Heart left ventricle (tissue), 16 donors: Measurements from ENCODE around the gene MAS1. TPM values are rescaled to one million over a fixed set of nuclear protein-coding genes. Genes with fewer than 3 reads are reported as not detected.

Source experiments
- ATAC-seq, 4 donors: fragments of 200-7000 bp; cut with Tn5 transposase; one replicate each; pipeline ENCODE4 v1.9.1; 2020 to 2022; ENCODE audit warnings: moderate library complexity in 4 of 4, mild to moderate bottlenecking in 3 of 4, moderate number of reproducible peaks in 1 of 4
- DNase-seq, 5 donors: peaks; one replicate each; pipeline ENCODE4 v3.0.0-alpha.2; 2020
- H3K27ac ChIP-seq, 12 donors: fragments of 200-600 bp; sonication (generic) in 4 of 12; one replicate each; pipeline versions ENCODE4 v1.5.0 to v1.8.0; 2016 to 2022; ENCODE audit warnings: mild to moderate bottlenecking in 2 of 12
- H3K27me3 ChIP-seq, 9 donors: fragments of 200-600 bp; sonication (generic) in 2 of 9; one replicate each; pipeline versions ENCODE4 v1.5.1 to v1.8.0; 2016 to 2022; ENCODE audit warnings: mild to moderate bottlenecking in 3 of 9
- H3K36me3 ChIP-seq, 9 donors: fragments of 200-600 bp; sonication (generic) in 2 of 9; one replicate each; pipeline versions ENCODE4 v1.5.0 to v1.8.0; 2018 to 2022; ENCODE audit warnings: mild to moderate bottlenecking in 2 of 9
- H3K4me1 ChIP-seq, 12 donors: fragments of 200-600 bp; sonication (generic) in 4 of 12; one replicate each; pipeline versions ENCODE4 v1.5.0 to v1.8.0; 2016 to 2022; ENCODE audit warnings: mild to moderate bottlenecking in 3 of 12
- H3K4me3 ChIP-seq, 12 donors: fragments of 200-600 bp; sonication (generic) in 4 of 12; one replicate each; pipeline versions ENCODE4 v1.5.0 to v1.8.0; 2017 to 2022; ENCODE audit warnings: mild to moderate bottlenecking in 9 of 12, moderate library complexity in 4 of 12
- H3K9me3 ChIP-seq, 12 donors: fragments of 200-600 bp; sonication (generic) in 4 of 12; one replicate each; pipeline versions ENCODE4 v1.5.0 to v1.8.0; 2016 to 2022; ENCODE audit warnings: mild to moderate bottlenecking in 1 of 12
- CTCF ChIP-seq, 12 donors: fragments of 200-600 bp; sonication (generic) in 4 of 12; IDR thresholded peaks; one replicate each; pipeline versions ENCODE4 v1.5.0 to v1.8.0; 2018 to 2022; ENCODE audit warnings: antibody characterized with exemption in 12 of 12, mild to moderate bottlenecking in 5 of 12
- POLR2A ChIP-seq, 2 donors: fragments of 450-650 bp; IDR thresholded peaks; one replicate each; pipeline ENCODE4 v1.6.1; 2017; ENCODE audit warnings: antibody characterized with exemption in 2 of 2, mild to moderate bottlenecking in 2 of 2, moderate library complexity in 2 of 2
- WGBS, 4 donors: extraction: QIAGEN DNeasy Blood & Tissue Kit in 2 of 4; methylation state at CpG; one replicate each; pipeline versions ENCODE4 v1.1.5 to v1.1.7; 2013 to 2018; 5-methylcytosine and 5-hydroxymethylcytosine counted together
- intact Hi-C, 10 donors: fragments of 100-400 bp; cut with DNase I; formaldehyde crosslinking; loops; one replicate each; pipeline versions ENCODE4 v1.11.1 to v1.14.2; 2022
- polyA plus RNA-seq, 2 donors: library from polyadenylated mRNA; stranded (reverse); fragments of 200-250 nt; gene quantifications; one replicate each; pipeline ENCODE4 v1.2.3, GENCODE V29; 2013
- total RNA-seq, 9 donors: library from RNA; depleted of rRNA in 2 of 9; stranded (reverse); fragments of >200 nt in 2 of 9; fragmentation: NEBNext Ultra II Directional in 3 of 9; extraction: Animal tissue kit (Norgen Biotek cat#: 25700) in 3 of 9; gene quantifications; one replicate each; pipeline versions ENCODE4 v1.1.0 to v1.2.4, GENCODE V29; 2016 to 2023
- donor health status: ischemic (EF 13 %, LVEDD 7.1; RV severe dilation, severe dysfunction).
- donor health status: healthy with polysubstance abuse.
- donor health status: DM: no; HTN: yes; CAD: no.
- donor health status: DM: no; HTN: no; CAD: no.
- donor health status: ischemic (EF 25% LVEDD 6.9; RV normal size, moderate dysfunction).
- donor health status: ischemic (EF 25% LVEDD 5.7; RV mildly dilated, moderate dysfunction).
- donor health status: healthy.
- donor health status: DM: yes; HTN: yes; CAD: no.
- donor health status: ischemic (EF 35%, LVEDD 5.7; RV mildly dilated, moderate dysfunction).
- donor health status: nonischemic (EF 11% LVEDD 7.7; RV severe dilation, severe dysfunction).
- donor health status: DM: yes; HTN: yes; CAD: no.
- donor health status: PGD.
- donor health status: ischemic (EF 29% LVEDD 5.4; RV normal size, mild dysfunction).
- donor health status: nonischemic (EF 23%, LVEDD 6.1; RV moderate dilation, normal function).

Gene MAS1
- total and polyA plus RNA-seq, 11 donors, result 0.05 to 0.08 TPM; not detected in 9

- peak in 4 of 5 donors; percentile 54 to 70 (median 58) for DNase-seq
- intact Hi-C loops, result loop anchor here (2.0 to 10.0 kb wide), 6 partner anchors 72 to 762 kb away; partner anchors contain the start of gene SOD2 (in 3 of the 10)
- ATAC-seq, result peak in 3 of 4 donors; percentile 63 to 80 (median 66)
Observed at GRCh38 chr6:159939591-159940016, 48.8 kb downstream of the MAS1 start.

More at GRCh38 chr6:159939591-159940016, 48.8 kb downstream of the MAS1 start:
- H3K9me3 ChIP-seq, result peaks cover 0 to 23% (median 9%) of the 10 kb centered on the region in 12 donors
- no peaks in the 10 kb centered on the region for H3K27me3 ChIP-seq
- H3K4me3 ChIP-seq, result no peak overlapping the region
- no peak for TF ChIP-seq POLR2A (IDR thresholded peaks at IDR 0.05)
- no peak for TF ChIP-seq CTCF (IDR thresholded peaks at IDR 0.05)
- WGBS, 4 donors, result 58 to 72% (median 68%) methylated on average over 6 of the region's 6 CpGs
- H3K36me3 ChIP-seq, result no peaks in the 10 kb centered on the region
- H3K27ac ChIP-seq, result peak overlapping the region in 6 of 12 donors; percentile 14 to 64 (median 25)
- H3K4me1 ChIP-seq, result peaks cover 0 to 26% (median 7%) of the 10 kb centered on the region in 12 donors

Other genes starting within 250 kb of the MAS1 start
- gene SOD2, start 197.7 kb upstream of the MAS1 start, total RNA-seq, result 1,000 to 10,000 TPM in 1 of 9 donors, 100 to 1,000 TPM in 8; 599 to 1,000 (median 741) TPM
- 100 to 1,000 TPM; 263 to 459 TPM for gene SOD2, start 197.7 kb upstream of the MAS1 start, polyA plus RNA-seq
- gene WTAP, start 163.5 kb upstream of the MAS1 start, total RNA-seq, result 10 to 100 TPM; 39.0 to 70.2 (median 48.2) TPM
- 10 to 100 TPM; 30.7 to 75.3 TPM for gene WTAP, start 163.5 kb upstream of the MAS1 start, polyA plus RNA-seq
- gene ACAT2, start 128.9 kb upstream of the MAS1 start, total RNA-seq, result 1 to 10 TPM; 1.3 to 9.9 (median 7.3) TPM
- 10 to 100 TPM in 1 of 2 donors, 1 to 10 TPM in 1; 2.8 to 18.1 TPM for gene ACAT2, start 128.9 kb upstream of the MAS1 start, polyA plus RNA-seq
- gene TCP1, start 101.4 kb upstream of the MAS1 start, total RNA-seq, result 100 to 1,000 TPM; 107 to 184 (median 142) TPM
- gene TCP1, start 101.4 kb upstream of the MAS1 start, polyA plus RNA-seq, result 100 to 1,000 TPM in 1 of 2 donors, 10 to 100 TPM in 1; 89.2 to 241 TPM
- gene MRPL18, start 100.5 kb upstream of the MAS1 start, total RNA-seq, result 10 to 100 TPM; 52.4 to 91.1 (median 61.4) TPM
- gene MRPL18, start 100.5 kb upstream of the MAS1 start, polyA plus RNA-seq, result 100 to 1,000 TPM; 114 to 145 TPM
- under 1 TPM in 4 of 9 donors, not detected in 5; 0.19 to 0.67 (median 0.26) TPM for gene PNLDC1, start 90.7 kb upstream of the MAS1 start, total RNA-seq
- gene PNLDC1, start 90.7 kb upstream of the MAS1 start, polyA plus RNA-seq, result under 1 TPM in 1 of 2 donors, not detected in 1; 0.04 TPM
- gene IGF2R, start 78.1 kb downstream of the MAS1 start, total RNA-seq, result 100 to 1,000 TPM in 2 of 9 donors, 10 to 100 TPM in 7; 49.3 to 111 (median 74.0) TPM
- 10 to 100 TPM; 15.4 to 38.0 TPM for gene IGF2R, start 78.1 kb downstream of the MAS1 start, polyA plus RNA-seq
- 1 to 10 TPM in 1 of 9 donors, under 1 TPM in 4, not detected in 4; 0.29 to 1.4 (median 0.42) TPM for gene SLC22A1, start 230.8 kb downstream of the MAS1 start, total RNA-seq
- gene SLC22A1, start 230.8 kb downstream of the MAS1 start, polyA plus RNA-seq, result under 1 TPM; 0.10 to 0.23 TPM